NOMO-1 treated with dmso at 0.1 percent for 144 hours (cell line): ENCODE measurements around the gene KLK5.

Experiments
- DNase-seq: peaks from one replicate; lab custom pipeline; 2025; ENCODE audit not compliant: unreplicated experiment; lab: John Stamatoyannopoulos, UW

KLK5 gene

DNA sequence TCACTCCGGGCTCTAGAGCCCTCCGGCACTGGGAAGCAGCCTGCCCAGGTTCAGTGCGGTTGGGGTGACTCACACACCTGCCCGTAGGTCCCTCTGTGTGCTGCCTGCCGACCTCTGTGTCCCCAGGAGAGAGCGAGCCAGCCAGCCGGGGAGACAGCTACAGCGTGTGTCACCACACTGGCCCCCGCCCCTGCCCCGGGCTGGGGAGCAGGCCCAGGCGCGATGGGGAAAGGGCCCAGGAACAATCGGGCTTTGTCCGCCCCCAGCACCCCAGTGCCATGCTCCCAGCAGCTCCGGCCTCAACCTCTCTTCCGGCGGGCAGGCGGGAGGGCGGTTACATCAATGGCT lies 16.5 kb upstream of the KLK5 start, which contains the start of gene KLK6:
KLK6 (minus strand) TSS at position 179 of the 348 bp plus-strand sequence. CDS start 1,487 bp downstream, outside the sequence.
- no peak for DNase-seq

DNA sequence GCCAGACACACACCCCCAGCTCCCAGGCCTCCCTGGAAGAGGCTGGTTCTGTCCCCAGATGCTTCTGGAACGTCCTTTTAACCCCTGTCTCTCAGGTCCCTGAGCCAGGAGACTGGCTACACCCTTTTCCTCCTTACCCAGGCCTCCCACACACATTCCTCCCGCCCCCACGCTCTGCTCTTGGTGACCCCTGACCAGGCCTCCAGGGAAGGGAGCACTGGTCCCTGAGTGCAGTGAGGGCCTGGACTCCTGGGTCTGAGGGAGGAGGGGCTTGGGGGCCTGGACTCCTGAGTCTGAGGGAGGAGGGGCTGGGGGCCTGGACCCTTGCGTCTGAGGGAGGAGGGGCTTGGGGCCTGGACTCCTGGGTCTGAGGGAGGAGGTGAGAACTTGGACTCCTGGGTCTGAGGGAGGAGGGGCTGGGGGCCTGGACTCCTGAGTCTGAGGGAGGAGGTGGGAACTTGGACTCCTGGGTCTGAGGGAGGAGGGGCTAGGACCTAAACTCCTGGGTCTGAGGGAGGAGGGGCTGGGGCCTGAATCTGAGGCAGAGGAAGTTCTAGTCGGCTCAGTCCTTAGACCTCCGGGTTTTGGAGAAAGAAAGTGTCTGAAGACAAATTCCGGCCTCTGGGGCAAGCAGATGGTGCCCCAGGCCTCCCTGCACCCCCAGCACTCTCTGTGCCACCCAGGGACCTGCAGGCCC lies 16.0 kb upstream of the KLK5 start:
- DNase-seq: no peak

GRCh38 chr19:50967929-50968715 lies 15.3 kb upstream of the KLK5 start:
- DNase-seq: no peak

DNA sequence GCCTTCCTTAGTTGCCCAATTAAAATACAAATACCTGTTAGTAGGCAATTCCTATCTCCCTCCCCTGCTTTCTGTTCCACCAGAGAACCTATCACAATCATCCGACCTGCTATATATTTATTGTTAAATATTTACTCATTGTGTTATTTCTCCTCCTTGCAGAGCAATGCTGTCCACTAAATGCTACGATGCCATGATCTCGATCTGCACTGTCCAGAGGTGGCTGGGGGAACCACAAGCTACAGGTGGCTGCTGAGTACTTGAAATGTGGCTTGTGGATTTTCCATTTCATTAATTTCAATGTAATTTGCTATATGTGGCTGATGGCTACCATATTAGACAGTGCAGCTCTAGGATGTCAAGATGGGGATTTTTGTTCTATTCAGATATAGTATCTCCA lies 11.4 kb upstream of the KLK5 start:
- DNase-seq: no peak

- no peak for DNase-seq
Measured at GRCh38 chr19:50963381-50963780, 10.5 kb upstream of the KLK5 start.

DNA sequence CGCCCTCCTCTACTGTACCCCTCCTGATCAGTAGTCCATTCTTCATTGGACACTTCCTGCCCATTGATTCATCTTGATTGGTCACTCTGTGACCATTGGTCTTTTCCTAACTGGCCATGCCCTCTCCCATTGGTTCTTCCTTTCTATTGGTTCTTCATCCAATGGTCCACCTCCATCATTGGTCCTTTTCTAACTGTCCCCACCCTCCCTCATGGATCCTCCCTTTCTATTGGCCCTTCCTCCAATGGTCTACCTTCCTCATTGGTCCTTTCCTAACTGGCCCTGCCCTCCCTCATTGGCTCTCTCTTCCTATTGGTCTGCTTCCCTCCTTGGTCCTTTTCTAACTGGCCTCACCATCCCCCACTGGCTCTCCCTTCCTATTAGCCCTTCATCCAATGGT lies 9.4 kb upstream of the KLK5 start:
- DNase-seq: no peak

DNA sequence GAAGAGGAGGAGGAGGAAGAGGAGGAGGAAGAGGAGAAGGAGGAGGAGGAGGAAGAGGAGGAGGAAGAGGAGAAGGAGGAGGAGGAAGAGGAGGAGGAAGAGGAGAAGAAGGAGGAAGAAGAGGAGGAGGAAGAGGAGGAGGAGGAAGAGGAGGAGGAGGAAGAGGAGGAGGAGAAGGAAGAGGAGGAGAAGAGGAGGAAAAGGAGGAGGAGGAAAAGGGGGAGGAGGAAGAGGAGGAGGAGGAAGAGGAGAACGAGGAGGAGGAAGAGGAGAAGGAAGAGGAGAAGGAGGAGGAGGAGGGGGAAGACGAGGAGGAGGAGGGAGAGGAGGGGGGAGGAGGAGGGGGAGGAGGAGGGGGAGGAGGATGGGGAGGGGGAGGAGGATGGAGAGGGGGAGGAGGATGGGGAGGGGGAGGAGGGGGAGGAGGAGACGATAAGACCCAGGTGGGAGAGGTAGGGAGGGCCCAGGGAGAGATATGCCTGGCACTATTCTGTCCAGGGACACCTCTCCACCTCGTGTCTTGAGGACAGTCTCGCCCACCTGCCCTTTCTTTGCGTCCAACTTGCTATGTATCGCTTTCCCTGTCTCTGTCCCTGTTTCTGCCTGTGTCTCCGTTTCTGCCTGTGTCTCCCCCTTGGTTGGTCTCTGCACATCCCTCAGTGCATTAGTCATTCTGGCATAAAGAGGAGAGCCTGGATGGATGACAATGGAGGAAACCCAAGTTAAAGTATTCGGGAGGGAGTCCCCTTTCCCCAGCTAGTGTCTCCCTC lies 7.1 kb upstream of the KLK5 start:
- no peak for DNase-seq

DNA sequence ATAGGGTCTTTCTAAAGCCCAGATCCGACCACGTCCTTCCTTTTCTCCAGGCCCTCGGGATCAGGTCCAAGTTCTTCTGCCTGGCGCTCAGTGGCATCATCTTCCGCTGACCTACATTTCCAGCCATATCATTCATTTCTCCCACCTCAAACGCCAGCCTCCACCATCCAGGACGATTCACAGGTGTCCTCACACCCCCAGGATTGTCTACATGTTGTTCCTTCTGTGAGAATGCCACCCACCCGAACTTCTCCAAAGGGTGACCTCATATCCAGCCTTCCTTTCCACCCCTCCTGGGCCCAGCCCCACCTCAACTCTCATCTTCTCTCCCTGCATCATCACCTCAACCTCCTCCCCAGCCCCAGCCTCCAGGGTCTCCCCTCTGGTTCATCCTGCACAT lies 4.7 kb upstream of the KLK5 start:
- no peak for DNase-seq

GRCh38 chr19:50949861-50950260 lies 3.0 kb downstream of the KLK5 start:
- DNase-seq: no peak

GRCh38 chr19:50947123-50947522 lies 5.7 kb downstream of the KLK5 start:
- no peak for DNase-seq

GRCh38 chr19:50944795-50945194 lies 8.0 kb downstream of the KLK5 start:
- DNase-seq: no peak

DNA sequence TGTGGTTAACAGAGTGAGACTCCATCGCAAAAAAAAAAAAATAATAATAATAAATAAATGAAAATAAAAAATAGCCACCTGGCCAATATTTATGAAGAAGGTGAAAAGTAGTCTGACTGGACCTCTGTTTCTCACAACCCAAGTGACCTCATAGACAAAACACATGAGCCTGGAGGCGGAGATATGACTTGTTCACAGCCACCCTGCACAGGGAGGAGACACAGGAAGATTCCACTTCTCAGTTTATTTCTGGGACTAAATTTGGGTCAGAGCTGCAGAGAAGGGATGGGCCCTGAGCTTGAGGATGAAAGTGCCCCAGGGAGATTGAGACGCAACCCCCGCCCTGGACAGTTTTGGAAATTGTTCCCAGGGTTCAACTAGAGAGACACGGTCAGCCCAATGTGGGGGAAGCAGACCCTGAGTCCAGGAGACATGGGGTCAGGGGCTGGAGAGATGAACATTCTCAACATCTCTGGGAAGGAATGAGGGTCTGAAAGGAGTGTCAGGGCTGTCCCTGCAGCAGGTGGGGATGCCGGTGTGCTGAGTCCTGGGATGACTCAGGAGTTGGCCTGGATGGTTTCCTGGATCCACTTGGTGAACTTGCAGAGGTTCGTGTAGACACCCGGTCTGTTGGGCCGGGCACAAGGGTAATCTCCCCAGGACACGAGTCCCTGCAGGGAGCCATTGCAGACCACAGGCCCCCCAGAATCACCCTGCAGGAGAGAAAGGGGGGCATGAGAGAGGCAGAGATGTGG lies 9.6 kb downstream of the KLK5 start:
- no peak for DNase-seq

GRCh38 chr19:50939596-50939995 lies 13.2 kb downstream of the KLK5 start:
- no peak for DNase-seq

DNA sequence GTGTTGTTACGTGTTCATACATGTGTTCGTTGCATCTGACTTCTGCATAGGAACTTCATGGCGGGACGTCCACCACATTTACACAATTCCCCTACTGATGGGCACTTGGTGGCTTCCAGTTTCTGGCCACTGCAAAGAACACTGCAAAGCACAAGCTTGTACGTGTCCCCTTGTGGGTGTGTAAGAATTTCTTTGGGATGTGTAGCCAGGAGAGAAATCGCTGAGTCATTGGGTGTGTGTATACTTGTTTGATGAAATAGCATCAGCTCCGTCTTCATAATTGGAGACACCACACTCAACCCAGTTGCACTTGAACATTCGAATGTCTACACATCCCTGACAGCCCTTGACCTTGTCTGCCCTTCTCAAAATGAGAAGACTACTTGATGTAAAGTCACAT lies 19.2 kb downstream of the KLK5 start:
- DNase-seq: no peak

GRCh38 chr19:50932690-50933083 lies 20.2 kb downstream of the KLK5 start:
- no peak for DNase-seq

DNA sequence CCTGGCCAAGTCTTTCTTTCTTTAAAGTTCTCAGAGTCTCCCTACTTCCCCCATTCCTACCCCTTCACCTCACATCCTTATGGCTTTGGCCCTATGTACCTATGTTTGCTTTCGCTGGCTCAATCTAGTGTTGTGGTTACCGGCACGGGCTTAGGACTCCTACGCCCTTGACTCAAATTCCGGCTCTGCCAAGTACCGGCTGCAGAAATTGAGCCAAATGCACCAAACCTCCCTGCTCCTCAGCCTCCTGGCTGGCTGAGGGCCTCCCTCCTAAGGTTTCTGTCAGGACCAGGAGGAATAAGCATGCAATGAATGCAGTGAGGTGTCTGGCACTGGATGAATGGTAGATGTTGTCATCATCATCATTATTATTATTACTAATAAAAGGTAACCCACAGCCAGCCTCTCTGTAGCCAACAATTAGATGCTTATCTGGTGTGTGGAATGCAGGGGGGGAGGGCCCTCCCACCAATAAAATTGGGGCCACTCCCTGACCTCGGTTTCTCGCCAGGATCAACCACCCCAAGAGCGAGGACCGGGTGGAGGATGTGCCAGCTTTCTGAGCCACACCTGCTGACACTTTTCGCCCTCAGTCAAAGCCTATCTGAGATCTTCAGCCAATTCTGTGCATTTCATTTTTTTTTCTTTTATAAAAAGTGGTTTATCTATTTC lies 20.7 kb downstream of the KLK5 start:
- no peak for DNase-seq

GRCh38 chr19:50931023-50931422 lies 21.8 kb downstream of the KLK5 start:
- no peak for DNase-seq

- no peak for DNase-seq
Measured at GRCh38 chr19:50928831-50929230, 24.0 kb downstream of the KLK5 start.

GRCh38 chr19:50926144-50926543 lies 26.7 kb downstream of the KLK5 start:
- no peak for DNase-seq

GRCh38 chr19:50925734-50926133 lies 27.1 kb downstream of the KLK5 start:
- DNase-seq: no peak

GRCh38 chr19:50924586-50924985 lies 28.3 kb downstream of the KLK5 start:
- no peak for DNase-seq
